ENCODE data around the gene NFAM1.

NFAM1 gene

DNA sequence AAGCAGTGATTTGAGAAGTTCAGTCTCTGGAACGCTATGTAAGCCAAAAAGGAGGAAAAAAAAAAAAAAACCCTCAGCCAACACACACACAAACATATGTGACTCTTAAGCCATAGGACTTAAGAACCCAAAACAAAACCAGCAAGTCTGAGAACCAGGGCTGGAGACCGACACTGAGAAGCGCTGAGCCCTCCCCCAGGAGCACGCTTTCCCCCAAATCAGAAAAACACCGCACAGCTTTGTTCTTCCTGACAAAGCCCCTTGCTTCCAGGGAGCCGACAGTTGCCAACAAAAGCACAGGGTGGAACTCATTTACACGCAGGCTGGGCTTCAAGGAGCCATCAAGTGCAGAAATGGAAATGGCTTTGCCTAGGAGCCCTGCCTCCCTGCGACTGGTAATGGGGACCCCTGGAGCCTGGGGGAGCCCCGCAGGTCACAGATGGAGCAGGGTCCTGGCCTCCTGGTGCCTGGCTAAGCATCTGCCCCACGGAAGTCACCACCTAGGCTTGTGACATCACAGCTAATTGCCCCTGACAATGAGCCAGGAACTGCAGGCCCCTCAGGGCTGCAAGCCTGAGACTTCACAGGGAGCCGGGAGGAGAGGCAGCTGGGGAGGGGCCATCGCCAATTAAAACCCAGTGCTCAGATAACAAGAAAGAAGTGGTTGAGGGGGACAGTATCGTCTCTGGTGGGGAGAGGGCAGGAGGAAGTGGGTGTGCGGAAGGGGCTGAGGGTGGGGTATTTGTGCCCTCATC, 66.9 kb downstream of the NFAM1 start:
- DNase-seq (ENCODE audit: extremely low spot score, insufficient read length, low read depth) (no peak), FAIRE-seq (no peak)

DNA sequence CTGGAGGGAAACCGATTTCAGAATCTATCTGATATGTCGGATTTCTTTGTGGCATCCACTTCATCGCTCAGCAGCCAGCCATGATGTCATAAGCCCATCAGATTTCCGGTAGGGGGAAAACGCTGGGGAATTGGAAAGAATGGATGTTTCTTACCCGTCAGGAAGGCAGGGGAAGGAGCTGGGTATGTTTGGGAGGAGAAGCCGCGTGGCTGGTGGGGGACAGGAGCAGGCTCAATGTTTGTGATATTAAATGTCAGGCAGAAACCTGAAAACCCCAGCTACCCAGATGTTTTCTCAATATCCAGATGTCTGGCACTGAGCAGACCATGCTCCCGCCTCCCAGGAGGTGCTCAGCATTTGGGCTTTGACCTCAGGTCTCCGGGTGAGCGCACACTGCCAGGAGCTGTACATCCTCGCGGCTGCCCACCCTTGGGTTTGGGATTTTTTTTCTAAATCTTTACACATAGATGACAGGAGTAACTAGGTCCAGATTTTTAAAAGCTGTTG, 67.5 kb downstream of the NFAM1 start:
- no peak for DNase-seq (ENCODE audit: extremely low spot score, insufficient read length, low read depth)
- FAIRE-seq: no peak

DNA sequence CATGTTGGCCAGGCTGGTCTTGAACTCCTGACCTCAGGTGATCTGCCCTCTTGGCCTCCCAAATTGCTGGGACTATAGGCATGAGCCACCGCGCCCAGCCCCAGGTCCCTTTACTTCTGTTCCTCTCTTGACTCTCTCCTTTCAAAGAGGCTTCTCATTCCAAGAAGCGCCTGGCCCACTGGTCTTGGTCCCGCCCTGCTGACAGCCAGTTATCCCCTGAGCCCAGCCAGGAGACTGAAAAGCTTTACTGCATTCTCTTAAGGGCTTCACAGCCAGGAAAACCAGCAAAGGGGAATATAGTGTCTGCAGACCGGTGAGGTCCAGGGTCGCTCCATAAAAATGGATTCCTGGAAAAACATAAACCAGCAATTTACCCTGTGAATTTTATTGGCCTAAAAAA, 68.3 kb downstream of the NFAM1 start:
- FAIRE-seq (no peak), DNase-seq (ENCODE audit: extremely low spot score, insufficient read length, low read depth) (no peak)

DNA sequence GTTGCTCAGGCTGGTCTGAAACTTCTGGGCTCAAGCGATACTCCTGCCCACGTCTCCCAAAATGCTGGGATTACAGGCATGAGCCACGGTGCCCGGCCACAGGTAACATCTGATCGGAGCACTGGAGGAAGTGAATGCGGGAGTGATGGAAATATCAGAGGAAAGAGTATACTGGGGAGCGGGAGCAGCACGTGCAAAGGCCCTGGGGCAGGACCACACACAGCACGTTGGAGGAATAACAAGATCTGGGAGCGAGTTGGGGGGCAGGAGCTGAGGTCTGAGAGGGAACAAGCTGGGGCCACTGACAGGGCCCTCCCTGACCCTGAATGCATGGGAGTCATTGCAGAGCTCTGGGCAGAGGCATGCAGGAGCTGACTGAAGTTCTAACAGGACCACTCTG, 70.7 kb downstream of the NFAM1 start:
- FAIRE-seq: no peak
- DNase-seq (ENCODE audit: extremely low spot score, insufficient read length, low read depth): no peak

DNA sequence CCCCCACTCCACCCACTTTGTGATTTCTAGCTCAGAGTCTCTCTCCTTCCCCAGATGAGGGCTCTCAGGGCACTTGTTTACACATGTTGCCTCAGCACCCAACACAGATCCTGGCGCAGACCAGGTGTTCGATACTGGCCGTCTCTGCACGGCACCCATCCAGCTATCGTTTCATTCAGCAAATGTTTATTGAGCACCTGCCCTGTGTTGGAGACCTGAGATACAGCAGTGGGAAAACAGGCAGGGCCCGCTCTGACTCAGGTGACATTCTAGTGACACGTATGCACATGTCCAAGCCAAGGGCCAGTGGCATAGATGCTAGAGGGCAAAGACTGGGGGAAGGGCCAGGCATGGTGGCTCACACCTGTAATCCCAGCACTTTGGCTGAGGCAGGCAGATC, 71.9 kb downstream of the NFAM1 start:
- DNase-seq (ENCODE audit: extremely low spot score, insufficient read length, low read depth) (no peak), FAIRE-seq (no peak)

DNA sequence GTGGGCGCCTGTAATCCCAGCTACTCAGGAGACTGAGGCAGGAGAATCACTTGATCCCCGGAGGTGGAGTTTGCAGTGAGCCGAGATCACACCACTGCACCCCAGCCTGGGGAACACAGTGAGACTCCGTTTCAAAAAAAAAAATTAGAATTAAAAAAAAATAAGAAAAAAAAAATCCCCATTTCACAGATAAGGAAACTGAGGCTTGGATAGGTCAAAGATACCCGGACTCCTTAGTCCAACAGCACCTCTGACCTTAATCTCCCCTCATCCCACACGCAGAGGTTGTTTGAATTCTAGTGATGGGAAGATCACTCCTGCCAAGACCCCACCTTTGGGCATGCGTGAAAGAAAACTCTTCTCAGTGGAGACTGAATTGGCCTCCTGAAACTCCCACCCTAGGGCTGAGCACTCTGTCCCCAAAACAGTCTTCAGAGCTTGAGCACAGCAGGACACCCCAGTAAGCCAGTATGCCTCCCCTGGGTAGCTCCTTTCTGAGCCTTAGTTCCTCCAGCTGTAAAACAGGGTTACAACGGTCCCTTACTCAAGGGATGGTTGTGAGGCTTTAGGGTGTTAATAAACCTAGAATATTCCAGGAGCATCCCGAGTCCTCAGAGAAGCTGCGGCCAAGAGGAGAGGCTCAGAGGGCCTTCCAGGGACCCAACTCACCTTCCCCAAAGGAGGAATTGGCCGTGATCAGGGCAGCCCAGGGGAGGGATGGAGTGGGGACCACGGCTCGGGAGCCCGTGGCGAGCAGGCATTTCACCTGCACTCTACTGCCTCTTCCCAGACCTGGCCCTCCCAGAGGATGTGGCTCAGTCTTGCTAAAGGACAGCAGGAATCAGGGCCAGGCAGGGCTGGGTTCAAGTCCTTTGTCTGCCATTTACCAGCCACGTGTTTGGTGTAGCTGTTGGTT, 73.3 kb downstream of the NFAM1 start:
- no peak for FAIRE-seq
- DNase-seq (ENCODE audit: extremely low spot score, insufficient read length, low read depth): no peak

DNA sequence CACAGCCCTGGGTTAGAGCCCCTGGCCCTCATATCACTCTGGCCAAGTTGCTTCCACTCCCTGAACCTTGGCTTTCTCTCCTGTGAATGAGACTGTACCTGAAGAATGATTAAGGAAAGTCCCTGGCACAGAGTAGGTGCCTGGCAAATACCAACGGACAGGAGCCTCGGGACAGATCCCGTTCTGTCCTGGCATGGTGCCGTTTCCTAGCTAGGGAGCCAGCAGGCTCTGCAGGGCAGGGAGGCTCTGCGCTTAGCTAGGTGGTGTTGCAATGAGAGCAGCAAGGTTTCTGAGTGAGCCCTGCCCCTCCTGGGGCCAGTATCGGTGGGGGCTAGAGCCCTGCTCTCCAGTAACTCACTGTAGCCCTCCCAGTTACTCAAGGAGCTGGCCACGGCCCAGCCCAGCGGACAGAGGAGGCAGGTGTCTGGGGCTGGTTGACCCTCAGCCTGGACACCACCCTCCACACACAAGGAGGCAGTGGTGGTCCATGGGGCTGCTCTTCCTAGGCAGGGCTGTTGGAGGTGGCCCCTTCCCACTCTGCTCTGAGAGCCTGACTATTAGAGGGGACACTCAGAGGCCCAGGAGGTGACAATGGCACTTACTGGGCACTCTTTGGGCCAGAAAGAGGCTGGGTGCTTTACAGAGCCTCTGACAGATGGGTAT, 74.4 kb downstream of the NFAM1 start:
- FAIRE-seq (no peak), DNase-seq (ENCODE audit: extremely low spot score, insufficient read length, low read depth) (no peak)

DNA sequence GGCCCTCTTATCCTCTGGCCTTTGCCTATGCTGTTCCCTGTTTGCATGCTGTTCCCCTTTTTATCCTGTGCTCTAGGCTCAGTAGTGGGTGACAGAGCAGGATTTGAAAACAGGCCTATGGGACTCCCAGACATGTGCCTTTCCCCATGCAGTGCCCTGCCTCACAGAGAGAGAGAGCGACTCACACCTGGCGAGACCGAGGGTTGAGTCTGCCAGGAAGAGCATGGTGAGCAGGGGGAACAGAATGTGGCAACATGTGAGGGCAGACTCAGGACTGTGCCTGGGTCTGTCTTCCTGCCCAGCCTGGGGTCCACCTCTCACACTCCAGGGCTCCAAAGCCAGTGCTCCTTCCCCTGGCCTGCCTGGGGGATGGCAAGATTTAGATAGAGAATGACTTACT, 75.0 kb downstream of the NFAM1 start:
- FAIRE-seq: no peak
- DNase-seq (ENCODE audit: extremely low spot score, insufficient read length, low read depth): no peak

DNA sequence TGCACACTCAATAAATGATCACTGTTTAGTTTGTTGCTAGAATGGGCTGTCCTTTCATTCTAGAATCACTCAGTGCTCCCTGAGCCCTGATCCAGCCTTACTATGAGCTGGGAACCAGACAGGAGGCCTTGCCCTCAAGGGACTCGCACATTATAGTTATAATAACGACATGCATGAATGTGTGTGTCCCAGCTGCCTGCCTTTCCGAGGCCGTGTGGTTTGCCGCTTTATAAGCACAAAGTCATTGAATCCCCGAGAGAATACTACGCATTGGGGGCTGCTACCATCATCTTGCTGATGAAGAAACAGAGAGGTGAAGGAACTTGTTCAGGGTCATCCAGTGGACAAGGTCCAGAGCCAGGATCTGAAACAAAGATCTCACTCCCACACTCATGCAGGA, 75.7 kb downstream of the NFAM1 start:
- DNase-seq (ENCODE audit: extremely low spot score, insufficient read length, low read depth) (peak; percentile 26), FAIRE-seq (peak; percentile 58)

DNA sequence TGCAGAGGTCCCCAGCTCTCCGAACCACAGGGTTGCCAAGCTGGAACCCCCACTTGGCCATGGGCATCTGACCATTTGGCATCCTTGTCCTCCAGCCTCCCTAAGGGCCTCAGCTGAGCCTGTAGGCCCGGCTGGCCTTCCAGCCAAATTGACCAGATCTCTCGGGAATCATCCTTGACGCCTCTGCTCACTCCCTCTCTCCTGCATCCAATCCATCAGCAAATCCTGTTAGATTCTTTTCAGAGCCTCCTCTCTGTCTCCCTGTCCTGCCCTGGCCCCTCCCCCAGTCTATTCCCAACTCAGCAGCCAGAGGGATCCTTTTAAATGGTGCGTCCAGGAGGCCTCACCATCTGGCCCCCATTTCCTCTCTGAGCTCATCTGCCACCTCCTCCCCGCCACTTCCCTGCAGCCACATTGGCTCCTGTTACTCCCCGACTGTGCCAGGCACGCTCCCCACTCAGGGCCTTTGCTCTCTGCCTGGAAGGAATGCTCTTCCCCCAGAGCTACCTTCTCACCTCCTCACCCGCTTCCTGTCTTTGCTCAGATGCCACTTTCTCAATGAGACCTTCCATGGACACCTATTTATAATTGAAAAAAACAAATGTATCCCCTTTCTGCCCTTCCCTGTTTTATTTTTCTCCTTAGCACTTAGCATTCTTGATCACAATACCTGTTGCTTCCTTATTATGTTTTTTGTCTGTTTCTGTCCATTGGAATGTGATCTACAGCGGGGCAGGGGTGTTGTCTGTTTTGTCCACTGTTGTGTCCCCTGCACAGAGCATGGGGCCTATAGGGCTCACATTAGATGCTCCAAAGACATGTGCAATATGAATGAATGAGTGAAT, 78.1 kb downstream of the NFAM1 start:
- FAIRE-seq: no peak
- no peak for DNase-seq (ENCODE audit: extremely low spot score, insufficient read length, low read depth)

DNA sequence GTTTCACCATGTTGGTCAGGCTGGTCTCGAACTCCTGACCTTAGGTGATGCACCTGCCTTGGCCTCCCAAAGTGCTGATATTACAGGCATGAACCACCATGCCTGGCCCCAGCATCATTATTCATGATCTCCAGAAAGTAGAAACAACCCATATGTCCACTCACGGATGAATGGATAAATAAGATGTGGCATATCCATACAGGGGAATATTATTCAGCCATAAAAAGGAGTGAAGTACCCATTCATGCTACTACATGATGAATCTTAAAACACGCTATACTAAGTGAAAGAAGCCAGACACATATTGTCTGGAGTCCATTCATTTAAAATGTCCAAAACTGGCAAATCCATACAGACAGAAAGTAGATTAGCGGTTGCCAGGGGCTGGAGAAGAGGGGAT, 81.8 kb downstream of the NFAM1 start:
- DNase-seq (ENCODE audit: extremely low spot score, insufficient read length, low read depth) (no peak), FAIRE-seq (no peak)

DNA sequence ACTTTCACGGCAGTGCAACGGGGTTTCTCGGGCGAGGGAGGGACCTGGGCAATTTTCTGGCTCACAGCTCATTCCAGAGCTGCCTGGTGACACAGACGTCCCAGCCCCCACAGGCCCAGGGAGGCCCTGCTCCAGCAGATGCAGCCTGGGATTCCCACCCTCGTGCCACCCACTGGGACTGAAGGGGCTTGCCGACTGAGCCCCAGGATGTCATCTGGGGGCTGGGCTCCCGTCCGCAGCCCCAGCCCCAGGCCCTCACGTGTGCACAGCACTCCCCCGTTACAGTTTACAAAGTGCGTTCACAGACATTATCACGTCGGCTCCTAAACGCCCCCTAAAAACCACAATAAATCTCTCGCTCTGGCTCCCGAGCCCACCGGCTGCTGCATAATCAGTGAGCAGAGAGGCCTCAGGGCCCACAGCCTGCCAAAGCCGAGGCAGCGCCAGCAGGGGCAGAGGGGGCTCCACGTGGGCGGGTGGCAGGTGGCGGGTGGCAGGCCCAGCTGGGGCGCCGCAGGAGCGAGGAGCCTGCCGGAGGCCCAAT, 84.8 kb downstream of the NFAM1 start:
- DNase-seq (ENCODE audit: extremely low spot score, insufficient read length, low read depth) (no peak), FAIRE-seq (no peak)

DNA sequence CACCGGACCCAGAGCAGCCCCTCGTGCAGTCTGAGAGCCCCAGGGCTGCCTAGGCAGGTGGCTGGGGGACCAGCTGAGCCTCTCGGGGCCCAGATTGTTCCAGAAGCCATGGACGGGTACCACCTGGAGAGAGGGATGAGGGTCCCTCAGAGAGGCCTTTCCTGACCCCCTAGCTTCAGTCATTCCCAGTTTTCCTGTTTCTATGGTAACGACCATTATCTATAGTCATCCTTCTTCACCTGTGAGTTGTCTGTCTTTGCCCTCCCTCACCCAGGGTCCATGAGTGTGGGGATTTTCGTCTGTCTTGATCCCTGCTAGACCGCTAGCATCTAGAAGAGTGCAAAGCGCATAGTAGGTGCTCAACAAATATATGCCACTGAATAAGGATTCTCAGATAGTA, 85.5 kb downstream of the NFAM1 start:
- FAIRE-seq (no peak), DNase-seq (ENCODE audit: extremely low spot score, insufficient read length, low read depth) (no peak)

DNA sequence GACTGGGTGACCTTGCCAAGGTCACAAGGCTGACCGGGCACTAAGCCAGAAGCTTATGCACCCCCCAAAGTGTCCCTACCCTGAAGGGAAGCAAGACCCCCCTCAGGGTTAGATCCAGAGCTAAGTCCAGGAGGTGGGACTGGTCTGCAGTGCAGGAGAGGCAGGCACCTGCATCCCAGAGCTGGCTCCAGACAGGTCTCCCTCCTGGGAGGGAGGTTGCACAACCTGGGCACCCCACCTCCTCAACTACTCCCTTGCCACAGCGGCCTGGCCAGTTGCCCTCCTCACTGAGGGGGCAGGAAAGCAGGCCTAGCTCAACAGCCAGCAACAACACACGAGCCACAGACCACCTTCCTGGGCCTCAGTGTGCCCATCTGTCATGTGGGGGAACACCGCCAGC, 86.7 kb downstream of the NFAM1 start:
- FAIRE-seq (no peak), DNase-seq (ENCODE audit: extremely low spot score, insufficient read length, low read depth) (no peak)

DNA sequence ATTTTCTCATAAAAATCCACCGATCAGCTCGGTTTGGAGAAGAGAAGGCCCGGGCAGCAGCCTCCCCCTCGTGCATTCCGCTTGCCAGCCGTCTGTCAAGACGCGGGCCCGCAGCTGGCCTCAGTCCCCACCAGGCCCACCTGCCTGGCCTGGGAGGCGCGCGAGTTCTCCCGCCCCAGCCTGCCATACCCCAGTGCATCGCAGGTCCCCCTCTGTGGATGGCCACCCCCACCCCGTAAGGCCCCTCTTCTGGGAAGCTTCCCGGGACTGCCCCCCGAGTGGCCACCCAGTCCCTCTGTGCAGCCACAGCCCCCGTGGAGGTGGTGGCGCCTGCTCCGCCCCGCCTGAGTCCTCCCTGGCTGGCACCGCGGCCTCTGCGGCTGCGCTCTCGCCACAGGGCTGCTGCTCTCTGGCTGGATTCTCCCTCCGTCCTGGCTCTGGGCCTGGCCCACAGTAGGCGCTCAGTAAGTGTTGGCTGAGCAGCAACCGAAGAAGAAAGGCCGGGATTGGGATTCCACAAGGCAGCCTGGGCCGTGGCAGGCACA, 87.8 kb downstream of the NFAM1 start:
- no peak for FAIRE-seq
- no peak for DNase-seq (ENCODE audit: extremely low spot score, insufficient read length, low read depth)

DNA sequence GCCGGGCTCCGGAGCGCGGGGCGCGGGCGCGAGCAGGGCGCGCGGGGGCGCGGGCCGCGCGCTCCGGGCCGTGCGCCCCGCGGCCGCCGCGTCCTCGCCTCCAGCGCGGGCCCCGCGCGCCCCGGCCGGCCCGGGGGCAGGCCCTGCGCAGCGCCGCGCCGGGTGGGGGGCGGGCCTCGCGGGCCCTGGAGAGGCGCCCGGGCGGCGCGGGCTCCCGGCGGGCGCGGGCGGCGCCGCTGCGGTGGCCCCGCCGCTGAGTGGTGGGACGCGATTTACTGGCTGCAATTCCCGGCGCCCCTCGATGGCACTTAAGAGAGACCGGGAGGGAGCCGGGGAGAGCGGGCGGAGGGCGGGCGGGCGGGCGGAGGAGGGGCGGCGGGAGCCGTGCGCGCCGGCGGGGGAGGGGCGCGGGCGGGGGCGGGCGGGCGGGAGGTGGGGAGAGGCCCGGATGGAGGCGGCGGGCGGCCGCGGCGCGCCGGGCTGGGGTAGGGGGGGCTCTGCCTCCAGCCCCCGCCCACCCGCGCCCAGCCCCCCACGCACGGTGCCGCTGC, 88.6 kb downstream of the NFAM1 start:
- FAIRE-seq (no peak), DNase-seq (ENCODE audit: extremely low spot score, insufficient read length, low read depth) (peak; percentile 18)

DNA sequence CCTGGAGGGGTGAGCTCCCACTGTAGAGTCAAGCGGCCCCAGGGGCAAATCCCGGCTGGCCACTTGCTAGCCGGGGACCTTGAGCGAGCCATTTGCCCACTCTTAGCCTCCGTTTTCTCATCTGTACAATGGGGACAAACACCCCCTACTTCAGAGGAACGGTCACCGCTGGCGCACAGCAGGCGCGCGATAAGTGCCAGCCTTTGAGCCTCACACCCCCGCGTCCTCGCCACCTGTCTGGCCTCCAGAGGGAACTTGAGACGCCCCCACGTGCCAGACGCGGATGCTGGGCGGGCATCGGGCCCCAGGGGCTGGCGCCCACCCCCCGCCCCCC, 89.1 kb downstream of the NFAM1 start:
- no peak for DNase-seq (ENCODE audit: extremely low spot score, insufficient read length, low read depth)
- no peak for FAIRE-seq

DNA sequence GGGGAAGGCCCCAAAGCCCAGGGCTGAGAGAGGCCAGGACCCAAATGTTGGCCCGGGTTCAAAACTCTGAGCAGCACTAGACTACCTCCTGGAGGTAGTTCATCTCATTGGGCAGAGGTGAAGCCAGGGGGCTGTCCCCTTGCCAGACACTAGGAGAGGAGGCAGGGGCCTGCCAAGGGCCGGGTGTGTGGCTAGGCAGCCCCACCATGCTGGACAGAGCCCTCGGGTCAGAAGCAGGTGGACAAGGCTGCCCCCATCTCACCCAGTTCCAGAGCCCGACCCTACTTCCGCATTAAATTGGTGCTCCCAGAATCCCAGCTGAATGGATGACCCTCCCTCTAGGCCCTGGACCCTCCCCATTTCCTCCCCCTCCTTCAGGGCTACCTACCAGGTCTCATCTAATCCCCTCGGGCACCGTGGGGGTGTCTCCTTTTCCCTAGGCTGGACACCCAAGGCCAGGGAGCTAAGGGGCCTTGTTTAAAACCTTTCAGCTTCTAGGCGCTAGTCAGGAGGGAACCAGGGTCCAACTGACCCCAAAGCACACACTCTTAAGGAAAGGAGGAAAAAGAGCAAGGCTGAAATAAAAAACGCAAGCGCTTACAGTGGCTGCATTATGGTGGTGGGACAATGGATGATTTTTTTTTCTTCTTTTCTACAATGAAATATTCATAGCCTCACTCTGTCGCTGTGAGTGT, 89.6 kb downstream of the NFAM1 start:
- no peak for FAIRE-seq
- no peak for DNase-seq (ENCODE audit: extremely low spot score, insufficient read length, low read depth)

DNA sequence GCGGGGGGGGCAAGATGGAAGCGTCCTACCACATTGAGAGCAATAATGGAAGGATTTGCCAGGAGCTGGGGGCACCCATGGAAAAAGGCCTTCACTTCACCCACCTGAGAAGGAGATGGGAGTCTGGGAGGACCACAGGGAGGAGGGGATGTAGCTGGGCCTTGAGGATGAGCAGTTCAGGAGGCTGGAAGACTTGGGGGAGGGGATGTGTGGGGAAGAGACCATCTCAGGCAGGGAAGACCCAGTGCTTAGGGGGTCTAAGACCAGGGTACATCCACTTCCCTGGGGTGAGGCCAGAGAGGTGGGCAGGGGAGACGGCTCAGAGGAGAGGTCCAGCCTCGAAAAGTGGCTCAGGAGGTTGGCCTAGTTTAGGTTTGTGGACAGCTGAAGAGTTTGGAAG, 90.4 kb downstream of the NFAM1 start:
- FAIRE-seq (no peak), DNase-seq (ENCODE audit: extremely low spot score, insufficient read length, low read depth) (no peak)
